T-helper 1 cell (primary cell): ENCODE results near the gene DPH7.
"Not testable (repeated sequence)": the region's sequence is repeated elsewhere in the genome, so short reads cannot be mapped to it uniquely, and the experiment has no call there.

Source experiments
- DNase-seq, 5 donors: peaks; one replicate each; pipeline ENCODE4 v3.0.0-alpha.2; 2012 to 2020

Gene DPH7

GRCh38 chr9:137545123-137545522 is 33.6 kb downstream of the DPH7 start:
- no peak for DNase-seq

- no peak for DNase-seq
Observed at GRCh38 chr9:137544176-137544760, 34.5 kb downstream of the DPH7 start.

DNA sequence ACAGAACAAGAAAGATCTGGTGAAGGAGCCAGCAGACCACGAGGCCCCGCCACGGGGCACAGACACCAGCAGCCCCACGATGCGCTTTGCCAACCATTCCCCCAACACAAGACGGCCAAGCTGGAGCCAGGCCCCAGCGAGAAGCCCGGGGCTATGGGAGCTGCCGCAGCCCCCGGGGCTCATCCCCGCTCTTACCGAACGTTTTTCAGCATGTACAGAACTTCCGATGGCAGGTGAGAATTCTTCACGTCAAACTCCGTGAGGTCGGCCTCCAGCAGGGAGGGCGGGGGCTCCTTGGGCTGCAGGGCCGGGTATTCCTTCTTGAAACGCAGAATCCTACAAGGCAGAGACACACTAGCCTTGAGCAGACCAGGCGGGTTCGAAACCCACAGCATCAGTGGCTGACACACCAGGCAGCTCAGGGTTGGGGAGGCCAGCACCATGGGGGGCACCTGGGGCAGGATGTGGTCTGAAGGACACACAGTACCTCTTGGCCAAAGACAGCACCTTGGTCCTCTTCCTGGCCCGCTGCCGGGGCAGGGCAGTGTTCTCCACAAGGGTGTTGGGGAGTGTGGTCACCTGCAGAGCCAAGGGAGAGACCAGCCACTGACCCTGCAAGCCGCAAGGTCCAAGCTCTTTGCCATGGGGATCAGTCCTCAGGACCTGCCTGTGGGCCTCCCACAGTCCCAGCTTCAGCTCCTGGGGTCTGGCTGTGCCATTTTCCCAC is 35.3 kb downstream of the DPH7 start:
- DNase-seq, result no peak

DNA sequence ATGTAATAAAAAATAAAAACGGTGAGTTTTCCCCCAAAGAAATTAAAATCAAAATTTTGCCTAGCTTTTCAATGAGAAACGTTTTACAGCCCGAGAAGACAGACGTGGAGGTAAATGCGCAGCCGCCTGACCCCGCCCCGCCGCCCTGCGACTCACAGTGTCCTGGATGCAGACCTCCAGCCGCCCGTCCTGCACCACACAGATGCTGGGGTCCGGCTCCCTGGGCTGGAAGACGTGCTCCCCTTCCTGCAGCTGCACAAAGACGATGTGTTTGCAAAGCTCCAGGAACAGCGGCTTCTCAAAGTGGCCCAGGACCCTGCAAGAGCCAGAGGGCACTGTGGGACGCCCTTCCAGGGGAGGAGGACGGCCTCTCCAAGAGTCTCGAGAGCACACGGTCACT is 36.2 kb downstream of the DPH7 start:
- DNase-seq, result no peak

DNA sequence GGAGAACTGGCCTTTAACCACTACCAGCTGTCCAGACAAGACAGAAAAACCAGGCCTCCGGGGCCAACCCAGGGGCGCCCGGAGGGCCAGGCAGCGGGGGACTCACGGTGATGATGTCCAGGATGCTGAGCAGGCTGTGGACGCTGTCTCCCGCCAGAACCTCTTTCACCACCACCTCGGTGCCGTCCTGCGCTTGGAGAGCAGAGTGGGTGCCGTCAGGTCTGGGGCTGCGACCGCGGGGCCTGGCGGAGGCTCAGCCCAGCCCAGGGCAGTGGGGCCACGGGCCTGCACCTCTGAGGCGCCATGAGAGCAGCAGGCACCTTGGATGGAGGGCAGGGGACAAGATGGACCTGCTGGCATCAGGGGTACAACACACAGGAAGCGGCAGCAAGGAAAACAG is 38.2 kb downstream of the DPH7 start:
- no peak for DNase-seq

DNA sequence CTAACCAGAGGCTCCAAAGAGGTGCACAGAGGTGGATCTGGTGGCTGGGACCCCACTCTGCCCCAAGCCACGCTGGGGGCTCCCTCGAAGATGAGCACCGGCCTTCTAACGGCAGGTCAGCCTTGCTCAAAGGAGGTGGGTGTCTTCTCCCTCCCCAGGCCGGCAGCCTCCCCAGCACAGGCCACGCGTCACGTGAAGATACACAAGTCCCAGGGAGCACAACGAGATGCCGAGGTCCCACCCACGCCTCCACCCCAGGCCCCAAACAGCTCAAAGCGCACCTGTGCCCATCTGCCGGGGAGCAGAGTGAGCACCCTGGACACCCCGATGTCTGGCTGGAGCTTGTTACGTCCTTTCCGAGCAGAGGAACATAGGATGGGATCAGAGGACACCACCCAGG is 40.7 kb downstream of the DPH7 start:
- no peak for DNase-seq

DNA sequence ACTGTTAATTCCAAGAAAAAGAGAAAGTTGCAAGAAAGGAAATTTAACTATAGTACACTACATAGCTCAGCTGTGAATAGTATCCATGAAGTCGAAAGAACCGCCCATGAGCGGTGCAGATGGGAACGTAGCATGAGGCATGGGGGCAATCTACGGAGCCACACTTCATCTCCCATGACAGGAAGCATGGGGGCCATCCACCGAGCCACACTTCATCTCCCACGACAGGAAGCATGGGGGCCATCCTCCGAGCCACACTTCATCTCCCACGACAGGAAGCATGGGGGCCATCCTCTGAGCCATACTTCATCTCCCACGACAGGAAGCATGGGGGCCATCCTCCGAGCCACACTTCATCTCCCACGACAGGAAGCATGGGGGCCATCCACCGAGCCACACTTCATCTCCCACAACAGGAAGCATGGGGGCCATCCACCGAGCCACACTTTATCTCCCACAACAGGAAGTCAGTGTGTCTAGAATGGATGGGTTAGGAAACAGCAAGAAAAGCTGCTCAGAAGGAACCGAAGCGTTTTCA is 42.1 kb downstream of the DPH7 start:
- DNase-seq, result peak in 1 of 5 donors; percentile 13

DNA sequence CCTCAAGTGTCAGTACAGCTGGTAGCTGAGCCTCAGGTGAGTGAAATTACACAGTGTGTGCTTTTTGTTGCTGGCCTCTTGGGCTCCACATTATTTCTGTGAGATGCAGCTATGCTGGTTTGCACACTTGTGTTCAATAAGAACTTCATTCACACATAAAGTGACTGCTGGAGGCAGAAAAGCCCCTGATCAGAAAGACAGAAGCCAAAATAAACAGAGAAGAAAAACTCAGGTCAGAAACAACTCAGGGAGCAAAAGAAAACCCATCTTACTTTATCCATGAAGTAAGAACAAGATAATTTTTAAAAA is 43.7 kb downstream of the DPH7 start:
- DNase-seq, result no peak

- peak in 1 of 5 donors; percentile 37 for DNase-seq
Observed at GRCh38 chr9:137534256-137535119, 44.2 kb downstream of the DPH7 start.

GRCh38 chr9:137532891-137533468 is 45.7 kb downstream of the DPH7 start:
- DNase-seq, result not testable (repeated sequence)

- no peak for DNase-seq
Observed at GRCh38 chr9:137531099-137531765, 47.5 kb downstream of the DPH7 start.

DNA sequence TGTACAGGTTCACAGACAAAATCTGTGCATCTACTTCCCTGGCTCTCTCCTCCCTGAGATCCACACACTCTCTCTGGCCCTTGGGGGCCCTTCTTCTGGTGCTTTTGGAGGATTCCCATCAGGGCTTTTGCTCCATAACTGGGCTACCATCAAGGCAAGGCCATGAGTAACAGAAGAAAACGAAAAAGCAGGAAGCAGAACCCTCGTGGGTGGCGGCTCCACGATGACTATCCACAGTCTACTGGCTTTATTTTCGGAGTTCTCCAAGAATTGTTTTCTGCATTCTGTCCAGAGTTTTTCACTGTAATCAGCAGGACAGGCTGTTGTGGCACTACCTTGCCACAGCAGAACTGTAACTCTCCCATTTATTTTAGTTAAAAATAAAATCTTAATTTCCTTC is 48.4 kb downstream of the DPH7 start:
- DNase-seq, result no peak

- DNase-seq, result no peak
Observed at GRCh38 chr9:137524981-137525317, 53.8 kb downstream of the DPH7 start.

DNA sequence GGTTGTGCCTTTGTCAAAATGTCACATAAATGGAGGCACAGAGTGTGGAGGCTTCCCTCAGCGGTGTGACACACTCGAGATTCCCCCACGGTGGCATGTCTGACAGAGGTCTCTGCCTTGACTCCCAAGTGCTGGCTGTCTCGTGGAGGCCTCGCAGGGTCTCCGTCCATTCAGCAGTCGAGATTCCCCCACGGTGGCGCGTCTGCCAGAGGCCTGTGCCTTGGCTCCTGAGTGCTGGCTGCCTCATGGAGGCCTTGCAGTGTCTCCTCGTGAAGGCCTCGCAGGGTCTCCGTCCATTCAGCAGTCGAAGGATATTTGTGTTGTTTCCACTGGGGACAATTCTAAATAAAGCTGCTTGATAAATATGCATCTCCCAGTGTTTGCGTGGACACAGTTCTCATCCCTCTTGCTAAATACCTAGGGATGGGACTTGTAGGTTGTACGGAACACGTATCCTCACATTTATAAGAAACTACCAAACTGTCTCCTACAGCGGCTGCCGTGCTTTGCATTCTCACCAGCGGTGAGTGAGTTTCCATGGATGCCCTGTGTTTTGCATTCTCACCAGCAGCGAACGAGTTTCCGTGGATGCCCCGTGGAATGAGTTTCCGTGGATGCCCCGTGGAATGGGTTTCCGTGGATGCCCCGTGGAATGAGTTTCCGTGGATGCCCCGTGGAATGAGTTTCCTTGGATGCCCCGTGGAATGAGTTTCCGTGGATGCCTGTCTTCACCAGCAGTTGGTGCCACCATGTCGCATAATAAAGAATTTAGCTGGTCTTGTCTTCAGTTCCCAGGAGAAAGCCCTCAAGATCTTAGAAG is 54.4 kb downstream of the DPH7 start:
- no peak for DNase-seq

DNA sequence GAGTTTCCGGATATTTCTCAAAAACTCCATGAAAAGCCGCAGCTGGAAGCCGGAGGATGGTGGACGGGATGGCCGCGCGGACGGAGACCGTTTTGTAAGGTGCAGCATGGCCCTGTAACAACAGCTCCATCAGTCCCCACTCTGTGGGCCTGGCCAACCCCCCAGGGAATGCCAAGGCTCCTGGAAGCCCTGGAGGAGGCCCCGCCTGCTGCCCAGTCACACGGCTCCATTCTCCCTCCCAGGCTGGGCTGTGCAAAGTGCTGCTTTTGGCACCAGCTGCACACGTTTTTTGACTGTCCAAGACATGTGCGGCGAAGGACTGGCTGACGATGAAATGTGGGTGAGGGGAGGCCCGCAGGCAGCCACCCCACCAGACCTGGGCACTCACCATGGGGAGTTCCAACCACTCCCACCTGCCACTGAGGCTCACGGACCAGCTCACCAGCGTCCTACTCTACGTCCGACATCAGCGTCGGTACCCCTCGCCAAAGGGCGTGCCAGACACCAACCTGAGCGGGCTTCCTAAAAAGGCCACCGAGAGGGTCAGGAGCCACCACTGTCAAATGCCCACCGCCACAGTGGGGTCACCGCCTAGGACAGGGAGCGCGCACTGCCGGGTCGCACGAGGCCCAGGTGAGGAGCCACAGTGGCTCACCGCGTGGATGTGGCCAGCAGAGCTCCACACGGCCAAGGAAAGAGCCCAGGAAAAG is 55.8 kb downstream of the DPH7 start:
- no peak for DNase-seq

- no peak for DNase-seq
Observed at GRCh38 chr9:137521405-137521985, 57.2 kb downstream of the DPH7 start.

DNA sequence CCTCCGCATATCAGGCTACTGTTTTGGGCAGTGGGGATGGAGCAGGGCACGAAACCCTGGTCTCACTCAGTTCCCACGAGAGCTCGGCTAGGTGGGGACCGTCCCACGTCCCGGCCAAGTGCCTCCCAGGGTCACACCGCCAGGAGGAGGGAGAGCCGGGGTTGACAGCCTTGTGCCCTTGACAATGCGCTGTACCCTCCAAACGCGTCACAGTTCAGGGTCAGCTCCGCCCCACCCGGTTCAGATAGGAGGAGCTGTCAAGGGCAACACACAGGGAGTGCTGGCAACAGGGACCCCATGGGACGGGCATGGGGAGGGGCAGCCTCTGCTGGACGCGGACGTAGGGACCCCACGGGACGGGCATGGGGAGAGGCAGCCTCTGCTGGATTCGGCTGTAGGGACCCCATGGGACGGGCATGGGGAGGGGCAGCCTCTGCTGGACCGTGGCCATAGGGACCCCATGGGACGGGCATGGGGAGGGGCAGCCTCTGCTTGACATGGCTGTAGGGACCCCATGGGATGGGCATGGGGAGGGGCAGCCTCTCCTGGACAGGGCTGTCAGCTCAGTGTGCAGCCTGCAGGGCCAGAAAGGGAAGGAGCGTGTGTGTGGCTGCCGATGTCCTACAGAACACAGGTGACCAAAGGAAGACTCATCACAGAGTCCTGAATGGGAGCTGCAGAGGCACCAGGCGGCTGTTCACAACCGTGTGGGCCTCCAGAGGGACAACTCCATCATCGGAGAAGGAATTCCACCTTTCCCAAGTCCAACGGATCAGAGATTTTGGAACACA is 57.9 kb downstream of the DPH7 start:
- no peak for DNase-seq

DNA sequence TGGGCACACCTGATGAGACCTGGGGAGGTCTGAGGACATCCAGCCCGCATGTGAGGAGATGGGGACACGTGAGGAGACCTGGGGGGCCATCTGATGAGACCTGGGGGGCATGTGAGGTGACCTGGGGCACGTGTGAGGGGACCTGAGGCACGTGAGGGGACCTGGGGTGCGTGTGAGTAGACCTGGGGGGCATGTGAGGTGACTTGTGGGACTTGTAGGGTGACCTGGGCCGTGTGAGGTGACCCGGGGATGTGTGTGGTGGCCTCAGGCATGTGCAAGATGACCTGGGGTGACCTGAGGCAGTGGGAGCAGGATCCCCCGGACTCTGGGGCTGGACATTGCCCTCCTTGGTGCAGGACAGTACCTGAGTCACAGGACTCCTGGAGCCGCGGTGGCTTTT is 59.2 kb downstream of the DPH7 start:
- DNase-seq, result no peak

DNA sequence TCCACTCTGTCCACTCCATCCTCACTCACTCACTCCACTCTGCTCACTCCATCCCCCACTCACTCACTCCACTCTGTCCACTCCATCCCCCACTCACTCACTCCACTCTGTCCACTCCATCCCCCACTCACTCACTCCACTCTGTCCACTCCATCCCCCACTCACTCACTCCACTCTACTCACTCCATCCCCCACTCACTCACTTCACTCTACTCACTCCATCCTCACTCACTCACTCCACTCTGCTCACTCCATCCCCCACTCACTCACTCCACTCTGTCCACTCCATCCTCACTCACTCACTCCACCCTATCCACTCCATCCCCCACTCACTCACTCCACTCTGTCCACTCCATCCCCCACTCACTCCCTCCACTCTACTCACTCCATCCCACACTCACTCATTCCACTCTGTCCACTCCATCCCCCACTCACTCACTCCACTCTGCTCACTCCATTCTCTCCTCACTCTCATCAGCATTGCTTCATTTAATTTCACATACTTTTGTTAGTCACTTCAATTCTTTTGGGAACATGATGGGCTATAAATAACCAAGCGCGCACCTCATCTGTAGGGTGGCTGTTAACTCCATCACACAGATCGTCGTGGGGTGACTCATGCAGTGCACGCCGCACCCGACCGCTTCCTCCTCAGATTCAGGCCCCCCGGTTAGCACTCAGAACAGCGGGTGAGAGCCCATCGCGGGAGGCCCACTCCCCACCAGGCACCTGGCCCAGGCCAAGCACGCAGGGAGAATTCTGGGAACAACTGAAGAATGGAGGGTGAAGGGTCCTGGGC is 59.9 kb downstream of the DPH7 start:
- DNase-seq, result not testable (repeated sequence)
